ENCODE measurements around the gene COP1. TPM values are rescaled to one million over a fixed set of nuclear protein-coding genes. Genes with fewer than 3 reads are reported as not detected.

The COP1 gene
- polyA plus RNA-seq, 1 donor (not counting 4 experiments of a cell fraction or from before 2014, with no cell fraction given) = 38.9 TPM

GRCh38 chr1:176178316-176178715 lies 28.8 kb downstream of the COP1 start:
- Histone ChIP-seq H3K4me3 (ENCODE audit: control insufficient read depth in 2 of 3, extremely low read depth in 1 of 3, insufficient read depth in 2 of 3, low read depth in 1 of 3, low read length in 3 of 3) (no peak overlapping the region), H4K20me1 (ENCODE audit: control insufficient read depth, extremely low read depth, insufficient read depth, low read length) (no peaks in the 10 kb centered on the region), H3K27me3 (ENCODE audit: control insufficient read depth, extremely low read depth, insufficient read depth, low read length) (no peaks in the 10 kb centered on the region), H3K27ac (ENCODE audit: control insufficient read depth, insufficient read depth, low read length) (no peak overlapping the region), H2AFZ (ENCODE audit: control insufficient read depth, low read length) (no peak overlapping the region), H3K9me3 (ENCODE audit: control insufficient read depth, low read depth, low read length) (no peaks in the 10 kb centered on the region), H3K9ac (ENCODE audit: control insufficient read depth, extremely low read depth, insufficient read depth, low read length) (no peak overlapping the region), H3K9me1 (ENCODE audit: control insufficient read depth, extremely low read depth, insufficient read depth, low read length) (peaks cover 2% of the 10 kb centered on the region), H3K36me3 (ENCODE audit: control insufficient read depth in 2 of 2, extremely low read depth in 1 of 2, insufficient read depth in 2 of 2, low read length in 2 of 2) (peaks cover 0 to 7% of the 10 kb centered on the region in 2 experiments), H3K4me1 (ENCODE audit: control insufficient read depth, extremely low read depth, insufficient read depth, low read length) (peaks cover 9% of the 10 kb centered on the region), H3K79me2 (ENCODE audit: control insufficient read depth, insufficient read depth, low read length) (peaks cover 48% of the 10 kb centered on the region), H3K4me2 (ENCODE audit: control insufficient read depth, extremely low read depth, insufficient read depth, low read depth, low read length) (no peak overlapping the region)
- TF ChIP-seq, protein P1, sequence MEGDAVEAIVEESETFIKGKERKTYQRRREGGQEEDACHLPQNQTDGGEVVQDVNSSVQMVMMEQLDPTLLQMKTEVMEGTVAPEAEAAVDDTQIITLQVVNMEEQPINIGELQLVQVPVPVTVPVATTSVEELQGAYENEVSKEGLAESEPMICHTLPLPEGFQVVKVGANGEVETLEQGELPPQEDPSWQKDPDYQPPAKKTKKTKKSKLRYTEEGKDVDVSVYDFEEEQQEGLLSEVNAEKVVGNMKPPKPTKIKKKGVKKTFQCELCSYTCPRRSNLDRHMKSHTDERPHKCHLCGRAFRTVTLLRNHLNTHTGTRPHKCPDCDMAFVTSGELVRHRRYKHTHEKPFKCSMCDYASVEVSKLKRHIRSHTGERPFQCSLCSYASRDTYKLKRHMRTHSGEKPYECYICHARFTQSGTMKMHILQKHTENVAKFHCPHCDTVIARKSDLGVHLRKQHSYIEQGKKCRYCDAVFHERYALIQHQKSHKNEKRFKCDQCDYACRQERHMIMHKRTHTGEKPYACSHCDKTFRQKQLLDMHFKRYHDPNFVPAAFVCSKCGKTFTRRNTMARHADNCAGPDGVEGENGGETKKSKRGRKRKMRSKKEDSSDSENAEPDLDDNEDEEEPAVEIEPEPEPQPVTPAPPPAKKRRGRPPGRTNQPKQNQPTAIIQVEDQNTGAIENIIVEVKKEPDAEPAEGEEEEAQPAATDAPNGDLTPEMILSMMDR (optimal IDR thresholded peaks at IDR 0.05 in 1 of 3, IDR thresholded peaks at IDR 0.05 in 1 of 3, conservative IDR thresholded peaks at IDR 0.05 in 1 of 3; ENCODE audit: extremely low read depth in 1 of 3, insufficient read depth in 2 of 3, low read length in 3 of 3) = no peak
- no peak for TF ChIP-seq EZH2 (IDR thresholded peaks at IDR 0.05; ENCODE audit: low read length)
- FAIRE-seq (no peak), DNase-seq (ENCODE audit: low read depth, low spot score) (no peak)
- dilution Hi-C loops (cut with MboI; ENCODE audit: extremely low pct_ligation_motif_present, low sequenced_read_pairs) = no loop called here

- Histone ChIP-seq H3K4me1 (ENCODE audit: control insufficient read depth, extremely low read depth, insufficient read depth, low read length) (peaks cover 9% of the 10 kb centered on the region), H3K4me3 (ENCODE audit: control insufficient read depth in 2 of 3, extremely low read depth in 1 of 3, insufficient read depth in 2 of 3, low read depth in 1 of 3, low read length in 3 of 3) (no peak overlapping the region), H3K79me2 (ENCODE audit: control insufficient read depth, insufficient read depth, low read length) (peaks cover 50% of the 10 kb centered on the region), H3K36me3 (ENCODE audit: control insufficient read depth in 2 of 2, extremely low read depth in 1 of 2, insufficient read depth in 2 of 2, low read length in 2 of 2) (peaks cover 0 to 7% of the 10 kb centered on the region in 2 experiments), H3K27me3 (ENCODE audit: control insufficient read depth, extremely low read depth, insufficient read depth, low read length) (no peaks in the 10 kb centered on the region), H3K9ac (ENCODE audit: control insufficient read depth, extremely low read depth, insufficient read depth, low read length) (no peak overlapping the region), H2AFZ (ENCODE audit: control insufficient read depth, low read length) (no peak overlapping the region), H4K20me1 (ENCODE audit: control insufficient read depth, extremely low read depth, insufficient read depth, low read length) (no peaks in the 10 kb centered on the region), H3K9me3 (ENCODE audit: control insufficient read depth, low read depth, low read length) (no peaks in the 10 kb centered on the region), H3K9me1 (ENCODE audit: control insufficient read depth, extremely low read depth, insufficient read depth, low read length) (peaks cover 2% of the 10 kb centered on the region), H3K27ac (ENCODE audit: control insufficient read depth, insufficient read depth, low read length) (no peak overlapping the region), H3K4me2 (ENCODE audit: control insufficient read depth, extremely low read depth, insufficient read depth, low read depth, low read length) (no peak overlapping the region)
- dilution Hi-C loops (cut with MboI; ENCODE audit: extremely low pct_ligation_motif_present, low sequenced_read_pairs) = no loop called here
- FAIRE-seq = no peak
- DNase-seq (ENCODE audit: low read depth, low spot score) = no peak
- TF ChIP-seq, protein P1 (optimal IDR thresholded peaks at IDR 0.05 in 1 of 3, IDR thresholded peaks at IDR 0.05 in 1 of 3, conservative IDR thresholded peaks at IDR 0.05 in 1 of 3; ENCODE audit: extremely low read depth in 1 of 3, insufficient read depth in 2 of 3, low read length in 3 of 3) = no peak
- TF ChIP-seq EZH2 (IDR thresholded peaks at IDR 0.05; ENCODE audit: low read length) = no peak
Observed at GRCh38 chr1:176177764-176178163, 29.3 kb downstream of the COP1 start.
